ENCODE results near the gene RPS6KA5.
"Not testable (repeated sequence)": the region's sequence is repeated elsewhere in the genome, so short reads cannot be mapped to it uniquely, and the experiment has no call there.

The RPS6KA5 gene

GRCh38 chr14:90980636-90981035 lies 79.8 kb downstream of the RPS6KA5 start:
- DNase-seq: not testable (repeated sequence)

- DNase-seq: no peak
Measured at GRCh38 chr14:90979515-90979914, 80.9 kb downstream of the RPS6KA5 start.

DNA sequence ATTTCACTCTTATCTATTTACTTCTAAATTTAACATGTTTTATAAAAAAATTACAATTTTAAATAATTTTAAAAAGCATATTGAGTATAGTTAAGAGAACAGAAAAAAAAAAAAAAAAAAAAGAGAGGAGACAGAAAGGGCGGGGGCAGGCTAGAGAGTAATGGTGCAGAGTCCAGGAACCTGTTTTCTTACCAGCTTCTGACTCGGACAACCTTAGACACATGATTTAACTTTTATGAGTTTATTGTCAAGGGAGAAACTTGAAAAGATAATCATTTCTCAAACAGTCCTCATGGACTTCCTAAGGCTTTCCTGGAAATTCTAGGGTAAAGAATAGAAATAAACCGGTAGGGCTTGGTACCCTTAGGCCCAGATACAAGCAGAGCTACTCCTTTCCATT lies 84.3 kb downstream of the RPS6KA5 start:
- DNase-seq: no peak

DNA sequence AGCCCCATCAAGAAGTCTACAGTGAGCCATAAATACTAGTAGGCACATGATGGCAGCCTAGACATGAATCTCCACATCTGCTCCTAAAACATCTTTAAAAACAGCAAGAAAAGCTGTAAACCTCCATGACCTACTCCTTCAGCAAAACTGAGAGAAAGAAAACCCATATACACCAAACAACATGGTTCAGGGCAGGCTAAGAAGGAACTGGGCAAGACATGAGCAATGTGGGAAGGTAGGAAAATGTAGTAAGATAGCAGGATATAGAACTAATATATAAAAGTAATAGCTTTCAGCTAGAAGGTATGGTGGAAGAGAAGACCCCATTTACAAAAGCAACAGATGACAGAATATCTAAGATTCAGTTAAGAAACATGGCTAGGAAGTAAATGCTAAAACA lies 88.8 kb downstream of the RPS6KA5 start:
- no peak for DNase-seq

- no peak for DNase-seq
Measured at GRCh38 chr14:90970167-90970600, 90.3 kb downstream of the RPS6KA5 start.

DNA sequence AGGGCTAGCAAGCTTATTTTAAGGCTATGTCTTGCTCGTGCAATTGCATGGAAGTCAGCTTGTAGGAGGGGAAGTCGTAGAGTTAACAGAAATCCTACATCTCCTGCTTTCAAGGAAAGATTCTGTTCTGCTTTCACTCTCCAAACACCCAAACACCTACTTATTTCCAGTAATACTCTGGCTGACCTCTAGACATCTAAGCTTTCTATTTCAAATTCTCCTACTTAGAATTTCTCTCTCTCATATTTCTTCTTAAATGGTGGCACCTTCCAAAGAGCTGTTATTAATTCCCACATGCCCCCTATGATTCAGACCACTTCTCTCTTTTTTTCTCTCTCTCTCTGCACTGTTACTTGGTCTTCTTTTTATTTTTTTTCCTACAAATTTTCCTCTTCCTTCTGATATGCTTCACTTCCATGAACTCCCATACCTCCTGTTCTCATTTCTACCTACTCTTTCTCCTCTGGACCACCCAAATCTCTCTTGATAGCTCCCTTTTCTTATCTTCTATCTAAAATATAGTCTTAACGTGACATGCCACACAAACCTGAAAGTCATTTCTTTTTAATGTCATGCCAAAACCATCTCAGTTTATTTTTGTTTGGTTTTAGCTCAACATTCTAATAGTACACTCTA lies 90.8 kb downstream of the RPS6KA5 start:
- DNase-seq: no peak

- no peak for DNase-seq
Measured at GRCh38 chr14:90968025-90968424, 92.4 kb downstream of the RPS6KA5 start.

DNA sequence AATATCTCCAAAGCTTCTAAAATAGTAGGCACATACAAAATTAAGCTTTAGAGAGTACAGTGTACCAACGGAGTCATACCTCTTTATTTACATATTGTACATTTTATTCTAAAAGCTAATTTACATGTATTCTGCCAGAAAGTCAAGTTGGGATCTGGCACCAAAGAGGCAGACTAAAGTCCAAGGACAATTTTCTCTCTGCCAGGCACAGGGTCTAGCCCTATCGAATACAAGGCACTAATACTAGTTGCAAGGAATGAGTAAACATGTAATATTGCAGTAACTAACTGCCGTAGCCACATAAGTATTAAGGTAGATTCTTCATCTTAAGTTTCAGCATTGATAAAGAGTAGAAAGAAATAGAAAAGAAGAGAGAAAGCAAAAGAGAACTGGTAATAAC lies 93.9 kb downstream of the RPS6KA5 start:
- no peak for DNase-seq

DNA sequence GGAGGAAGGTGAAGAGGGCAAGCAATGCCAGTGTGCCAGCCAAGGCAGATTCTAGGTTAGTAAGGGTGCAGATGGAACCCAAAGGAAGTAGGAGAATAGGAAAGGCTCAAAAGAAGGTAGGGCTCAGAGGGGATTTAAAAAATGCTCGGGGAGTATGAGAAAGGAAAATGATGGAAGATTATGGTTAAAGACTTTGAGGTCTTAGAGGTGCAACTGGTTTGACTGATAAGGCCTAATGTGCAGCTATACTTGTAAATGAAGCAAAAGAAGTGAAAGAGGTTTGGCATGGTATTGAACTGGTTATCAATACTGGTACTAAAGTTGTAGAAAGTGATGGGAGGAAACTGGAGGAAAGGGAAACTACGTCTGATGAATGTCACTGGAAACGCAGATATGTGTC lies 94.7 kb downstream of the RPS6KA5 start:
- DNase-seq: no peak

DNA sequence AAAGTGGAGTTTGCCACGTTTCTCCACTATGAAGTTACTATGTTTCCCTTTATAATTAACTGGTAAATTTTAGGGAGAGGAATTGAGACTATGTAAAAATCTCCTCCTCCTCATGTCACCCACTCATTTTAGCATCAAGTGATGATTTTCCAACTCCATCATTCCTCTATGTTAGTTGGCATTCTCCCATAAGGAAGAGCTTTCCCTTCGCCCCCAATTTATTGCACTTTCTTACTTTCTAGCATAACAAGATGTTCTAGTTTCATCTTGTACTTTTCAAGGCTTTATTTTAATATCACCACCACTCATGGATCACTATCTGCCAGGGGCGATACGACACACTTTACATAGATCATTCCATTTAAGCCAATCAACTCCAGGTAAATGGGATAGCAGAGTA lies 97.1 kb downstream of the RPS6KA5 start:
- DNase-seq: no peak

DNA sequence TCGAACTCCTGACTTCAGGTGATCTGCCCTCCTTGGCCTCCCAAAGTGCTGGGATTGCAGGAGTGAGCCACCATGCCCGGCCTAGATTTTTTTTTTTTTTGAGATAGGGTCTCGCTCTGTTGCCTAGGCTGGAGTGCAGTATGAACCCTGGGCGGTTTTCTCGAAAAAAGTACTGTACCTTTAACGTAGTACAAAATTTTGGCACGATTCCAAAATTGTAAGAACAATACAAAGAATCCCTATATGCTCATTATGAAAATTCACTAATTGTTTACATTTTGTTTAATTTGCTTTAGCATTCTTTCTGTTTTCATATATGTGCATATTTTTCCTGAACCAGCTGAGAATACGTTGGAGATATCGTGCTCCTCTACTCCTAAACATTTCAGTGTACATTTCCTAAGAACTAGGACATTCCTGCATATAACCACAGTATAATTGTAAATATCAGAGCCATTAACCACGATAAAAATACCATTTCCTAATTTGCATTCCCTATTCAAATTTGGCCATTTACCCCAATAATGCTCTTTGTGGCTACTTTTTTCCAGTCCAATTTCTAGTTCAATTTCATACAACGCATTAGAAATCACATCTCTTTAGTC lies 97.8 kb downstream of the RPS6KA5 start:
- DNase-seq: no peak

- no peak for DNase-seq
Measured at GRCh38 chr14:90960818-90961217, 99.6 kb downstream of the RPS6KA5 start.

DNA sequence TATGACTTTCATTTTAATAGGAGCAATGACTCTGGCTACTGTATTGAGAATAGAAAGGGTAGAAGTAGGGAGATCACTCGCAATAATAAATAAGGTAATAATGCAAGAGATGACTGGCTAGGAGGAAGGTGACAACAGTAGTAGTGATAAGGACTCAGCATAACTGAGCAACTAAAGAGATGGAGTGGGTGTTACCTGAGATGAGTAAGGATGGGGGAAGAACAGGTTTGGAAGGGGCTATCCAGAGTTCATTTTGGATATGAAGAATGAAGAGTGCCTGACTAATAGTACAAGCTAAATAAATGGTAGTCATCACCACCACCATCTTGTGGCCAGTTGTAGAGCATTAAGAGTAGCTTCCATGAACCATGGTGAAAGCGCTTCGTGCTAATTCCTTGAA lies 101.1 kb downstream of the RPS6KA5 start:
- DNase-seq: no peak

DNA sequence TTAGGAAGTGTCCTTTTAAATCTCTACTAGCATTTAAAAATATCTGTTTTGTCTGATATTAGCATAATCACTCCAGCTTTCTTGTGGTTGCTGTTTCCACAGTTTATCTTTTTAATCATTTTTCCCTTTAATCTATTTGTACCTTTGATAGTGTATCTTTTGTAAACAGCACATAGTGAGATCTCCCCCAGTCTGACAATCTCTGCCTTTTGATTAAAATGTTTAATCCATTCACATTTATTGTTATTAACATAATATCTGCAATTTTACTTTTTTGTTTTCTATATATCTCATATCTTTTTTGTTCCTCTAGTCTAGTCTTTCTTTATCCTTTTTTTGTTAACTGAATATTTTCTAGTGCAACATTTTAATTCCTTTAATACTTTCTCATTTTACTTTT lies 104.2 kb downstream of the RPS6KA5 start:
- DNase-seq: no peak

- not testable (repeated sequence) for DNase-seq
Measured at GRCh38 chr14:90953643-90954042, 106.8 kb downstream of the RPS6KA5 start.

DNA sequence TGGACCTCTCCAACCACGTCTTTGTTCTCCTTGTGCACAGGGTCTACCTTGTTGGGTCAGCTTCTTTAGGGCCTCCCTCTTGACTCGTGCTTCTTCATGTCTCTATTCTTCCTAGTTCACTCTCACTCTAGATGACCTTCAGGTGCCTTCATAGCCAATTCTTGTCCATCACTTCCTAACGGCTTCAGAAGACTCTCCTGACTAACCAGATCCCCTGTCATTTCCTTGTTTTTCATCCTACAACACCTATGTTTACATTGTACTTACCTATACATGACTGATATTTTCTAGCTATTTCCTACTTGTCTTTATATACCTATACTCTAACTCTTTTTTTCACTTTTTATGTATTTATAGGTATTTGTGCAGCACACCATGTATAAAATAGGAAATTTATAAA lies 117.1 kb downstream of the RPS6KA5 start:
- no peak for DNase-seq

- no peak for DNase-seq
Measured at GRCh38 chr14:90942511-90942910, 117.9 kb downstream of the RPS6KA5 start.

GRCh38 chr14:90941706-90942105 lies 118.7 kb downstream of the RPS6KA5 start:
- DNase-seq: no peak

DNA sequence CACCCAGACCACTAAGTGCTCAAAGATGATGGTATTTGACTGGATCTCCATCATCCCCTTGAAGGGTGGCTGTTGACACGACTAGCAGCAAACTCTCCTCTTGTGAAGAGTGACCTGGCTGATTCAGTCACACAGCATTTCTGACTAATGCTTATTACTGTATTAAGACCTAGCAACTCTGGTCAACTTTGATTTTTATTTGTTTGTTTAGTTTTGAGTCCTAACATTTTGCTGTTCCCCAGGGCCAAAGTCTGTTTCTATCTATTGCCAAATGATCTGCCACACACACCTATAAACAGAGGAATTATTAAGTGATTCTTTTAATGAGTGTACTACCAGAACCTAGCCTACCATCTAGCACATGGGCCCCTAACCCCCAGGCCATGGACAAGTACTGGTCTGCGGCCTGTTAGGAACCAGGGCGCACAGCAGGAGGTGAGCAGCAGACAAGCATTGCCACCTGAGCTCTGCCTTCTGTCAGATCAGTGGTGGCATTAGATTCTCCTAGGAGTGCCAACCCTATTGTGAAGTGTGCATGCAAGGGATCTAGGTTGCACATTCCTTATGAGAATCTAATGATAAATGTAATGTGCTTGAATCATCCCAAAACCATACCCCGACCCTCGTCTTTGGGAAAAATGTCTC lies 120.0 kb downstream of the RPS6KA5 start:
- no peak for DNase-seq

GRCh38 chr14:90939252-90939795 lies 121.1 kb downstream of the RPS6KA5 start:
- DNase-seq: not testable (repeated sequence)

- no peak for DNase-seq
Measured at GRCh38 chr14:90938615-90939014, 121.8 kb downstream of the RPS6KA5 start.

DNA sequence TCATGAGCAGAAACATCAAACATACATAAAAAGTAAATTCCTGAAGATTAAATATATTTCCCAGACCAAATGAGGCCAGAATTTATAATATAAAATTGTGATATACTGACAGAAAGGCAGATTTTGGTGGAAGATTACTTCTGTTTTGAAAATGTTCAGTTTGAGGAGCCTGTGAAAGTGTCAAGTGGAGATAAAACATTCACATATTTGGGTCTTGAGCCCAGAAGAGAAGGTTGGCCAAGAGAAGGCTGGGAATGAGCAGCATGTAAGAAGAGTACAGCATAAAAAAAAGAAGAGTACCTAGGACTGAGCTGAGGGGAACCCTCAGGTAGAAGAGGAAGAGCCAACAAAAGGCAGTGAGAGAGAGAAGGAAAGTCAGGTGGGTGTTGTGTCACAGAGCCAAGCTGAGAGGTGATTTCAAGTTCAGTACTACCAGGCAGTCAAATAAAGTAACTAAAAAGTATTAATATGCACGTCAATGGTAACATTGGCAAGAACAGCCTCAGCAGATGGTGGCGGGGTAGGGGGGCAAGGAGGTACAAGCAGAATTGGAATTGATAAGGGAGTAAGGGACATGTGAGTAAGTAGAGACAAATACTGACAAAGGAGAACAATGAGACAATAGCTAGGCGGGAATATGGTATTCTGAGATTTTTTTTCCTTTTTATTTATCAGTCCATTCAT lies 123.5 kb downstream of the RPS6KA5 start:
- no peak for DNase-seq

GRCh38 chr14:90924621-90925340 lies 135.7 kb downstream of the RPS6KA5 start:
- DNase-seq: no peak
